Bronchial epithelial cell (primary cell): ENCODE measurements around the gene NIPBL. TPM values are rescaled to one million over a fixed set of nuclear protein-coding genes. Genes with fewer than 3 reads are reported as not detected.
"Not testable (repeated sequence)": the region's sequence is repeated elsewhere in the genome, so short reads cannot be mapped to it uniquely, and the experiment has no call there.

Experiments used
- DNase-seq: peaks from one replicate; pipeline ENCODE4 v3.0.0-alpha.2; 2010; ENCODE audit warnings: low read depth
- FAIRE-seq: peaks from 2 replicates; lab custom pipeline; 2011; peaks lifted over from hg19 to GRCh38; lab: Jason Lieb, UNC
- H3K27me3 ChIP-seq: 2 replicates; pipeline ENCODE4 v1.5.1; 2011; ENCODE audit warnings: low read length; ENCODE audit not compliant: control insufficient read depth, insufficient read depth
- H3K36me3 ChIP-seq: 2 replicates; pipeline ENCODE4 v1.5.1; 2011; ENCODE audit warnings: low read length; ENCODE audit not compliant: control insufficient read depth, insufficient read depth
- H3K4me3 ChIP-seq: 2 replicates; pipeline ENCODE4 v1.5.1; 2011; ENCODE audit warnings: mild to moderate bottlenecking, low read depth, low read length, control low read depth
- CTCF ChIP-seq: IDR thresholded peaks from 2 replicates; pipeline ENCODE4 v1.5.1; 2011; ENCODE audit warnings: mild to moderate bottlenecking, moderate library complexity, low read length, control low read depth, inconsistent platforms; ENCODE audit not compliant: insufficient read depth, severe bottlenecking
- total RNA-seq: library from RNA; depleted of rRNA; stranded (reverse); fragments of >200 nt; gene quantifications from 2 replicates; pipeline ENCODE4 v1.2.1, GENCODE V29; 2014

The NIPBL gene
- total RNA-seq, 1 donor from 2014 or later = 20.0 TPM

- no peaks in the 10 kb centered on the region for H3K36me3 ChIP-seq
- no peak for TF ChIP-seq CTCF
- DNase-seq (no peak), FAIRE-seq (no peak)
- no peaks in the 10 kb centered on the region for H3K27me3 ChIP-seq
- H3K4me3 ChIP-seq = no peak overlapping the region
Observed at GRCh38 chr5:36901856-36902255, 25.3 kb downstream of the NIPBL start.

DNA sequence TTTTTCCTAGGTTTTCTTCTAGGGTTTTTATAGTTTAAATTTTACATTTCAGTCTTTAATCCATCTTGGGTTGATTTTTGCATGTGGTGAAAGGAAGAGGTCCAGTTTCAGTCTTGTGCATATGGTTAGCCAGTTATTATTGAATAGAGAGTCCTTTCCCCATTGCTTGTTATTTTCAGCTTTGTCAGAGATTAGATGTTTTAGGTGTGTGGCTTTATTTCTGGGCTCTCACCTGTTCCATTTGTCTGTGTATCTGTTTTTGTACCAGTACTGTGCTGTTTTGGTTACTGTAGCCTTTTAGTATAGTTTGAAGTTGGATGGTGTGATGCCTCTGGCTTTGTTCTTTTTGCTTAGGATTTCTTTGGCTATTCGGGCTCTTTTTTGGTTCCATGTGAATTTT, 25.8 kb downstream of the NIPBL start:
- DNase-seq (no peak), FAIRE-seq (no peak)
- TF ChIP-seq CTCF = no peak
- Histone ChIP-seq H3K27me3 (no peaks in the 10 kb centered on the region), H3K4me3 (no peak overlapping the region), H3K36me3 (no peaks in the 10 kb centered on the region)

DNA sequence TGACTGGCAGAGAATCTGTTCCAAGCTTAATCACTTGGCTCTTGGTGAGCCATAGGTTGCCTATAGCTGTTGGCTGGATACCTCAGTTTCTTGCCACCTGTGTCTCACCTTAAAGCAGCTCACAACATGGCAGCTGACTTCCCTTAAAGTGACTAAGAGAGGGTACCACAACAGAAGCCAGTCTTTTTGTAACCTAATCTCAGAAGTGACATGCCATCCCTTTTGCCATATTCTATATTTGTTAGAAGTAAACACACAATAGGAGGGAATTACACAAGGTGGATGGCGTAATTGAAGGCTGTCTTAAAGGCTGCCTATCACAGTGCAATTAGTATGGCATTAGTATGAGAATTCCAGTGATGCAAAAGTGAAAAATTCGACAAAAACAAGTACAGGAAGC, 28.1 kb downstream of the NIPBL start:
- no peaks in the 10 kb centered on the region for H3K27me3 ChIP-seq
- H3K36me3 ChIP-seq = no peaks in the 10 kb centered on the region
- no peak for FAIRE-seq
- no peak overlapping the region for H3K4me3 ChIP-seq
- no peak for TF ChIP-seq CTCF
- no peak for DNase-seq

DNA sequence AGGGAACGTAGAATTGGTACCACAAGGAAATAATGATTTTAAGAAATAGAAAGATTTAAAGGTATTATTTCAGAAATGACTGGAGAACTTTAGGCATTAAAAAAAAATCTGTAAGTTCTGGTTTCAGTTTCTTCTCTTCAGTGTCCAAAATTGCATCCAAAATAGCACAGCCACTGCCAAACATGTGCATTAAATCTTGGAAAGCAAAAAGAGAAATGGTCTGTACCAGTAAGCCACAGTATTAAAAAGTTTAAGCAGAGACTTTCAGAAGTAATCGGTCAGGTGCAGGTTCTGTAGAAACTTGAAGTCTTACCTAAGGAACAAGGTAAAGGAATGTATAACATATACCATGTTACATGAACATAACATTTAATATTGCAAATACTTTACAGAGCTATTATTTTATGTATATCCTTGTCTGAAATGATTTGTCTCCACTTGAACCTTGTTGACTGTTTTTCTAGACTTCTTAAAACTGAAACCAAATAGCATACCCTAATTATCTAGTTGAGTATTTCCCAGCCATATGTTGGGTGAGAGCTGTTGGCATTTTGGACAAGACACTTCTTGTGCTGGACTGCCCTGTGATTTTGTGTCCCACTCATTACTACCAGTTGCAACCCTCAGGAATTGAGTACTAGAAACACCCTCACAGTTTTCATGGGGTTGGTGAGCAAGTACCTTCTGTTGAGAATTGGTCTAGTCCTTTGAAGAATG, 32.1 kb downstream of the NIPBL start:
- no peak overlapping the region for H3K4me3 ChIP-seq
- no peak for TF ChIP-seq CTCF
- DNase-seq (no peak), FAIRE-seq (no peak)
- no peaks in the 10 kb centered on the region for H3K36me3 ChIP-seq
- no peaks in the 10 kb centered on the region for H3K27me3 ChIP-seq

DNA sequence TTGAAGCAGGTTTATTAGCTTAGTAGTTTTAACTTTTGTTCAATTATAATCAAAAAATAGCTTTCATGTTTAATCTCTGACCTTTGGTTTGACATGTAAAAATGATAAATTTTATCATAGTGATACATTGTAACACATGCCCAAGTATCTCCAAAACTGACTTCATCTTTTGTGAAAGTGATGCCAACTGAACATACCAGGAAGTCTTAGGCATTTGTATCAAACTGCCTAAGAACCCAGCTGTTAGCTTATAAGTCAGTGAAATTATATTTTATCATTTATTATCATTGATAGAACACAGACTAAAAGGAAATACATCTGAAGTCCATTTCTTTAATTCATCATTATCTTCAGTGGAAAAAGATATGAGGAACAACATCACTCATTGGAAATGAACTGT, 39.1 kb downstream of the NIPBL start:
- Histone ChIP-seq H3K27me3 (no peaks in the 10 kb centered on the region), H3K4me3 (no peak overlapping the region), H3K36me3 (no peaks in the 10 kb centered on the region)
- DNase-seq (no peak), FAIRE-seq (no peak)
- no peak for TF ChIP-seq CTCF

GRCh38 chr5:36916614-36917013, 40.0 kb downstream of the NIPBL start:
- H3K4me3 ChIP-seq, H3K36me3 ChIP-seq, DNase-seq, H3K27me3 ChIP-seq, FAIRE-seq: not testable (repeated sequence)

- H3K27me3 ChIP-seq, FAIRE-seq, H3K4me3 ChIP-seq, DNase-seq, H3K36me3 ChIP-seq: not testable (repeated sequence)
Observed at GRCh38 chr5:36917358-36917757, 40.8 kb downstream of the NIPBL start.
